NCI-H1048 (cell line): Measurements from ENCODE around the gene ST7.
A peak's percentile ranks its signal among the peaks of the same experiment; 100 is the strongest.
"Not testable (repeated sequence)": the region's sequence is repeated elsewhere in the genome, so short reads cannot be mapped to it uniquely, and the experiment has no call there.

Source experiments
- DNase-seq: peaks from one replicate; lab custom pipeline; 2025; lab: John Stamatoyannopoulos, UW

ST7 gene

GRCh38 chr7:116951366-116952292, 1.7 kb upstream of the ST7 start:
- peak; percentile 67 for DNase-seq

- DNase-seq: no peak
These were observed 498 bp upstream of the ST7 start for GRCh38 chr7:116952635-116953371.

GRCh38 chr7:116953906-116954838, 871 bp downstream of the ST7 start:
- peak; percentile 6 for DNase-seq

GRCh38 chr7:116955340-116955739, 2.0 kb downstream of the ST7 start:
- DNase-seq: no peak

- DNase-seq: no peak
These were observed 2.6 kb downstream of the ST7 start for GRCh38 chr7:116955801-116956476.

GRCh38 chr7:116956477-116956804, 3.1 kb downstream of the ST7 start:
- no peak for DNase-seq

- no peak for DNase-seq
These were observed 4.6 kb downstream of the ST7 start for GRCh38 chr7:116957874-116958273.

- not testable (repeated sequence) for DNase-seq
These were observed 8.8 kb downstream of the ST7 start for GRCh38 chr7:116961966-116962673.

- no peak for DNase-seq
These were observed 9.9 kb downstream of the ST7 start for GRCh38 chr7:116963234-116963633.

- DNase-seq: no peak
These were observed 13.3 kb downstream of the ST7 start for GRCh38 chr7:116966601-116967000.

- DNase-seq: no peak
These were observed 14.1 kb downstream of the ST7 start for GRCh38 chr7:116967254-116967922.

GRCh38 chr7:116967983-116968382, 14.7 kb downstream of the ST7 start:
- no peak for DNase-seq

GRCh38 chr7:116968631-116969030, 15.3 kb downstream of the ST7 start:
- no peak for DNase-seq

GRCh38 chr7:116969371-116969902, 16.1 kb downstream of the ST7 start:
- DNase-seq: no peak

- DNase-seq: no peak
These were observed 17.1 kb downstream of the ST7 start for GRCh38 chr7:116970238-116970910.

- DNase-seq: not testable (repeated sequence)
These were observed 17.9 kb downstream of the ST7 start for GRCh38 chr7:116971153-116971552.

- DNase-seq: no peak
These were observed 18.6 kb downstream of the ST7 start for GRCh38 chr7:116971869-116972268.

- not testable (repeated sequence) for DNase-seq
These were observed 21.7 kb downstream of the ST7 start for GRCh38 chr7:116975024-116975423.

- DNase-seq: no peak
These were observed 23.9 kb downstream of the ST7 start for GRCh38 chr7:116977172-116977571.
